GM12872 (cell line): Measurements from ENCODE around the gene ISOC2.

Experiments used
- CTCF ChIP-seq: IDR thresholded peaks from 3 replicates; pipeline ENCODE4 v1.5.1; 2011; ENCODE audit warnings: low read depth, mild to moderate bottlenecking, low read length, moderate library complexity; ENCODE audit not compliant: insufficient read depth

ISOC2 gene

GRCh38 chr19:55482967-55483705 is 21.7 kb upstream of the ISOC2 start:
- TF ChIP-seq CTCF: no peak

- TF ChIP-seq CTCF: no peak
These were observed 20.9 kb upstream of the ISOC2 start for GRCh38 chr19:55482156-55482961.

- TF ChIP-seq CTCF: no peak
These were observed 20.3 kb upstream of the ISOC2 start for GRCh38 chr19:55481794-55482155.

GRCh38 chr19:55481148-55481793 is 19.8 kb upstream of the ISOC2 start:
- TF ChIP-seq CTCF: no peak

- TF ChIP-seq CTCF: no peak
These were observed 18.2 kb upstream of the ISOC2 start for GRCh38 chr19:55479451-55480230.

- TF ChIP-seq CTCF: no peak
These were observed 17.6 kb upstream of the ISOC2 start for GRCh38 chr19:55479045-55479444.

GRCh38 chr19:55478364-55478763 is 16.9 kb upstream of the ISOC2 start:
- no peak for TF ChIP-seq CTCF
